Measurements from ENCODE around the gene PTCRA. TPM values are rescaled to one million over a fixed set of nuclear protein-coding genes. Genes with fewer than 3 reads are reported as not detected.
"Not testable (repeated sequence)": the region's sequence is repeated elsewhere in the genome, so short reads cannot be mapped to it uniquely, and the experiment has no call there.

Gene PTCRA
- total RNA-seq, 2 donors from 2014 or later, result not detected

- H3K36me3 Mint-ChIP-seq (ENCODE audit: insufficient read depth in 2 of 2), result peaks cover 5 to 11% of the 10 kb centered on the region in 2 donors
- no peaks in the 10 kb centered on the region for H3K27me3 Mint-ChIP-seq (ENCODE audit: low read depth)
- no peaks in the 10 kb centered on the region for H3K9me3 Mint-ChIP-seq
- ATAC-seq (replicated peaks in 1 of 2) (no peak), DNase-seq (no peak)
- H3K27ac Mint-ChIP-seq, result no peak overlapping the region
- H3K4me1 Mint-ChIP-seq (ENCODE audit: low read depth), result peaks cover 21% of the 10 kb centered on the region
- H3K4me3 Mint-ChIP-seq, result no peak overlapping the region
These were observed 23.3 kb downstream of the PTCRA start for GRCh38 chr6:42938987-42939809.

GRCh38 chr6:42939810-42940167 is 23.9 kb downstream of the PTCRA start:
- Mint-ChIP-seq H3K27me3 (ENCODE audit: low read depth) (no peaks in the 10 kb centered on the region), H3K36me3 (ENCODE audit: insufficient read depth in 2 of 2) (peaks cover 5 to 11% of the 10 kb centered on the region in 2 donors), H3K4me3 (no peak overlapping the region), H3K4me1 (ENCODE audit: low read depth) (peaks cover 15% of the 10 kb centered on the region), H3K27ac (no peak overlapping the region), H3K9me3 (no peaks in the 10 kb centered on the region)
- DNase-seq (no peak), ATAC-seq (replicated peaks in 1 of 2) (no peak)

GRCh38 chr6:42940493-42941045 is 24.7 kb downstream of the PTCRA start:
- ATAC-seq (replicated peaks in 1 of 2), result no peak
- Mint-ChIP-seq H3K9me3 (no peaks in the 10 kb centered on the region), H3K4me1 (ENCODE audit: low read depth) (peaks cover 9% of the 10 kb centered on the region), H3K36me3 (ENCODE audit: insufficient read depth in 2 of 2) (peaks cover 4 to 9% of the 10 kb centered on the region in 2 donors), H3K27ac (no peak overlapping the region), H3K27me3 (ENCODE audit: low read depth) (no peaks in the 10 kb centered on the region), H3K4me3 (no peak overlapping the region)
- no peak for DNase-seq

- H3K27me3 Mint-ChIP-seq (ENCODE audit: low read depth); DNase-seq; H3K4me3 Mint-ChIP-seq; H3K9me3 Mint-ChIP-seq; H3K36me3 Mint-ChIP-seq (ENCODE audit: insufficient read depth in 2 of 2); ATAC-seq (replicated peaks in 1 of 2); H3K4me1 Mint-ChIP-seq (ENCODE audit: low read depth); H3K27ac Mint-ChIP-seq: not testable (repeated sequence)
These were observed 25.5 kb downstream of the PTCRA start for GRCh38 chr6:42941356-42941755.

GRCh38 chr6:42942444-42942843 is 26.6 kb downstream of the PTCRA start:
- Mint-ChIP-seq H3K27me3 (ENCODE audit: low read depth) (no peaks in the 10 kb centered on the region), H3K27ac (no peak overlapping the region), H3K9me3 (no peaks in the 10 kb centered on the region), H3K36me3 (ENCODE audit: insufficient read depth in 2 of 2) (peaks cover 0 to 3% of the 10 kb centered on the region in 2 donors), H3K4me3 (no peak overlapping the region), H3K4me1 (ENCODE audit: low read depth) (peaks cover 6% of the 10 kb centered on the region)
- ATAC-seq (replicated peaks in 1 of 2), result no peak
- no peak for DNase-seq

- Mint-ChIP-seq H3K4me1 (ENCODE audit: low read depth) (no peaks in the 10 kb centered on the region), H3K27ac (no peak overlapping the region), H3K36me3 (ENCODE audit: insufficient read depth in 2 of 2) (no peaks in the 10 kb centered on the region), H3K27me3 (ENCODE audit: low read depth) (no peaks in the 10 kb centered on the region), H3K9me3 (no peaks in the 10 kb centered on the region), H3K4me3 (no peak overlapping the region)
- no peak for DNase-seq
- no peak for ATAC-seq (replicated peaks in 1 of 2)
These were observed 32.1 kb downstream of the PTCRA start for GRCh38 chr6:42947950-42948349.

GRCh38 chr6:42952389-42952788 is 36.5 kb downstream of the PTCRA start:
- no peaks in the 10 kb centered on the region for H3K9me3 Mint-ChIP-seq
- no peak for DNase-seq
- ATAC-seq (replicated peaks in 1 of 2), result no peak

GRCh38 chr6:42954405-42954804 is 38.6 kb downstream of the PTCRA start:
- not testable (repeated sequence) for H3K27me3 Mint-ChIP-seq (ENCODE audit: low read depth); H3K36me3 Mint-ChIP-seq (ENCODE audit: insufficient read depth in 2 of 2); H3K4me1 Mint-ChIP-seq (ENCODE audit: low read depth); ATAC-seq (replicated peaks in 1 of 2); H3K4me3 Mint-ChIP-seq; H3K27ac Mint-ChIP-seq; H3K9me3 Mint-ChIP-seq; DNase-seq

More at GRCh38 chr6:42952389-42952788, 36.5 kb downstream of the PTCRA start:
- Mint-ChIP-seq H3K4me3 (no peak overlapping the region), H3K4me1 (ENCODE audit: low read depth) (no peaks in the 10 kb centered on the region), H3K27me3 (ENCODE audit: low read depth) (no peaks in the 10 kb centered on the region), H3K27ac (no peak overlapping the region), H3K36me3 (ENCODE audit: insufficient read depth in 2 of 2) (no peaks in the 10 kb centered on the region)

- no peak overlapping the region for H3K4me3 Mint-ChIP-seq
- H3K27me3 Mint-ChIP-seq (ENCODE audit: low read depth), result peaks cover 8% of the 10 kb centered on the region
- no peak for DNase-seq
- H3K27ac Mint-ChIP-seq, result no peak overlapping the region
- no peak for ATAC-seq (replicated peaks in 1 of 2)
- H3K36me3 Mint-ChIP-seq (ENCODE audit: insufficient read depth in 2 of 2), result no peaks in the 10 kb centered on the region
- H3K4me1 Mint-ChIP-seq (ENCODE audit: low read depth), result peaks cover 10% of the 10 kb centered on the region
- no peaks in the 10 kb centered on the region for H3K9me3 Mint-ChIP-seq
These were observed 42.3 kb downstream of the PTCRA start for GRCh38 chr6:42958125-42958524.

GRCh38 chr6:42959917-42960242 is 44.0 kb downstream of the PTCRA start:
- Mint-ChIP-seq H3K36me3 (ENCODE audit: insufficient read depth in 2 of 2) (no peaks in the 10 kb centered on the region), H3K27ac (no peak overlapping the region), H3K4me3 (peak overlapping the region; percentile 88 to 93), H3K27me3 (ENCODE audit: low read depth) (peaks cover 8% of the 10 kb centered on the region), H3K9me3 (no peaks in the 10 kb centered on the region), H3K4me1 (ENCODE audit: low read depth) (peaks cover 10% of the 10 kb centered on the region)
- ATAC-seq (replicated peaks in 1 of 2), result no peak
- DNase-seq, result no peak

GRCh38 chr6:42960243-42961019 is 44.6 kb downstream of the PTCRA start, which contains the start of gene GNMT:
Gene GNMT (plus strand): TSS chr6:42960754. CDS start chr6:42960768, 14 bp downstream.
- peaks cover 10% of the 10 kb centered on the region for H3K4me1 Mint-ChIP-seq (ENCODE audit: low read depth)
- DNase-seq (peak; percentile 49 to 62), ATAC-seq (replicated peaks in 1 of 2) (peak; percentile 87 to 88)
- no peaks in the 10 kb centered on the region for H3K9me3 Mint-ChIP-seq
- H3K36me3 Mint-ChIP-seq (ENCODE audit: insufficient read depth in 2 of 2), result no peaks in the 10 kb centered on the region
- peak within 1 kb of the TSS; percentile 88 to 93 for H3K4me3 Mint-ChIP-seq
- H3K27ac Mint-ChIP-seq, result no peak within 1 kb of the TSS
- peaks cover 8% of the 10 kb centered on the region for H3K27me3 Mint-ChIP-seq (ENCODE audit: low read depth)

GRCh38 chr6:42961020-42961470 is 45.2 kb downstream of the PTCRA start:
- peak overlapping the region; percentile 88 to 93 for H3K4me3 Mint-ChIP-seq

GRCh38 chr6:42962096-42962495 is 46.2 kb downstream of the PTCRA start:
- Mint-ChIP-seq H3K9me3 (no peaks in the 10 kb centered on the region), H3K4me1 (ENCODE audit: low read depth) (peaks cover 10% of the 10 kb centered on the region), H3K27me3 (ENCODE audit: low read depth) (peaks cover 8% of the 10 kb centered on the region), H3K4me3 (peak overlapping the region in 1 of 2 donors; percentile 7), H3K27ac (no peak overlapping the region), H3K36me3 (ENCODE audit: insufficient read depth in 2 of 2) (peaks cover 0 to 6% of the 10 kb centered on the region in 2 donors)
- ATAC-seq (replicated peaks in 1 of 2), result no peak
- DNase-seq, result no peak

More at GRCh38 chr6:42961020-42961470, 45.2 kb downstream of the PTCRA start:
- Mint-ChIP-seq H3K36me3 (ENCODE audit: insufficient read depth in 2 of 2) (peaks cover 0 to 2% of the 10 kb centered on the region in 2 donors), H3K9me3 (no peaks in the 10 kb centered on the region), H3K27ac (no peak overlapping the region), H3K27me3 (ENCODE audit: low read depth) (peaks cover 8% of the 10 kb centered on the region), H3K4me1 (ENCODE audit: low read depth) (peaks cover 10% of the 10 kb centered on the region)
- ATAC-seq (replicated peaks in 1 of 2), result no peak
- no peak for DNase-seq
